Measurements from ENCODE around the gene GRIN3B.

- no peak for TF ChIP-seq CTCF (IDR thresholded peaks at IDR 0.05)
- TF ChIP-seq PHF8 (IDR thresholded peaks at IDR 0.05; ENCODE audit: borderline replicate concordance, low read depth), result no peak
- no peak for TF ChIP-seq RCOR1 (IDR thresholded peaks at IDR 0.05; ENCODE audit: low read depth, low read length)
- no peak for TF ChIP-seq POLR2A (IDR thresholded peaks at IDR 0.05; ENCODE audit: low read length)
- TF ChIP-seq HDAC2 (IDR thresholded peaks at IDR 0.05), result no peak
- no peak for TF ChIP-seq CHD2 (IDR thresholded peaks at IDR 0.05; ENCODE audit: low read length, partially characterized antibody)
- no peak for TF ChIP-seq ESRRA (IDR thresholded peaks at IDR 0.05; ENCODE audit: borderline replicate concordance, low read length)
- no peak for TF ChIP-seq MAX (IDR thresholded peaks at IDR 0.05)
- no peak for TF ChIP-seq RAD21 (conservative IDR thresholded peaks at IDR 0.05 in 1 of 2, IDR thresholded peaks at IDR 0.05 in 1 of 2)
Observed at GRCh38 chr19:1016647-1017114, 16.5 kb downstream of the GRIN3B start.

Measured in A549 (cell line).